Measurements from ENCODE around the gene SORBS2. TPM values are rescaled to one million over a fixed set of nuclear protein-coding genes. Genes with fewer than 3 reads are reported as not detected.

The SORBS2 gene
- total and polyA plus RNA-seq, 4 experiments from 2014 or later = not detected

GRCh38 chr4:185742766-185743165 is 69.2 kb downstream of the SORBS2 start:
- Histone ChIP-seq H3K4me3 (ENCODE audit: low read length in 2 of 2) (no peak overlapping the region), H3K9me3 (ENCODE audit: control insufficient read depth in 1 of 2, low read length in 2 of 2) (no peaks in the 10 kb centered on the region), H3K27ac (ENCODE audit: low read depth, low read length) (no peak overlapping the region), H3K27me3 (ENCODE audit: insufficient read depth, low read length) (no peaks in the 10 kb centered on the region), H3K36me3 (ENCODE audit: insufficient read depth, low read length) (no peaks in the 10 kb centered on the region), H3K4me1 (ENCODE audit: insufficient read depth, low read length) (no peaks in the 10 kb centered on the region)
- no peak overlapping the region for H3K27ac Mint-ChIP-seq
- H3K9me3 Mint-ChIP-seq = peaks cover 0 to 8% (median 0%) of the 10 kb centered on the region in 8 donors
- POLR2A ChIA-PET (ENCODE audit: partially characterized antibody) = no interaction called here
- H3K27me3 Mint-ChIP-seq = peaks cover 0 to 7% of the 10 kb centered on the region in 2 donors
- no peak for DNase-seq
- H3K36me3 Mint-ChIP-seq = no peaks in the 10 kb centered on the region
- no peaks in the 10 kb centered on the region for H3K4me1 Mint-ChIP-seq
- CTCF ChIA-PET (ENCODE audit: partially characterized antibody) = no interaction called here
- H3K4me3 Mint-ChIP-seq = no peak overlapping the region
- intact Hi-C loops (cut with micrococcal nuclease) = no loop called here

GRCh38 chr4:185741795-185742194 is 70.2 kb downstream of the SORBS2 start:
- no peaks in the 10 kb centered on the region for H3K9me3 ChIP-seq (ENCODE audit: control insufficient read depth in 1 of 2, low read length in 2 of 2)
- H3K36me3 ChIP-seq (ENCODE audit: insufficient read depth, low read length) = no peaks in the 10 kb centered on the region
- peaks cover 0 to 5% of the 10 kb centered on the region in 2 donors for H3K27me3 Mint-ChIP-seq
- no peak overlapping the region for H3K27ac Mint-ChIP-seq
- no peaks in the 10 kb centered on the region for H3K36me3 Mint-ChIP-seq
- H3K27me3 ChIP-seq (ENCODE audit: insufficient read depth, low read length) = no peaks in the 10 kb centered on the region
- peaks cover 0 to 8% (median 0%) of the 10 kb centered on the region in 8 donors for H3K9me3 Mint-ChIP-seq
- CTCF ChIA-PET (ENCODE audit: partially characterized antibody) = no interaction called here
- H3K27ac ChIP-seq (ENCODE audit: low read depth, low read length) = no peak overlapping the region
- H3K4me3 ChIP-seq (ENCODE audit: low read length in 2 of 2) = no peak overlapping the region
- intact Hi-C loops (cut with micrococcal nuclease) = no loop called here
- H3K4me3 Mint-ChIP-seq = no peak overlapping the region
- no peaks in the 10 kb centered on the region for H3K4me1 Mint-ChIP-seq
- no peak for DNase-seq
- no peaks in the 10 kb centered on the region for H3K4me1 ChIP-seq (ENCODE audit: insufficient read depth, low read length)
- POLR2A ChIA-PET (ENCODE audit: partially characterized antibody) = no interaction called here

GRCh38 chr4:185740471-185740873 is 71.5 kb downstream of the SORBS2 start:
- H3K36me3 Mint-ChIP-seq = no peaks in the 10 kb centered on the region
- Histone ChIP-seq H3K4me1 (ENCODE audit: insufficient read depth, low read length) (no peaks in the 10 kb centered on the region), H3K36me3 (ENCODE audit: insufficient read depth, low read length) (no peaks in the 10 kb centered on the region), H3K27me3 (ENCODE audit: insufficient read depth, low read length) (no peaks in the 10 kb centered on the region), H3K27ac (ENCODE audit: low read depth, low read length) (no peak overlapping the region), H3K4me3 (ENCODE audit: low read length in 2 of 2) (no peak overlapping the region), H3K9me3 (ENCODE audit: control insufficient read depth in 1 of 2, low read length in 2 of 2) (no peaks in the 10 kb centered on the region)
- H3K4me1 Mint-ChIP-seq = no peaks in the 10 kb centered on the region
- POLR2A ChIA-PET (ENCODE audit: partially characterized antibody) = no interaction called here
- no peak overlapping the region for H3K4me3 Mint-ChIP-seq
- no peak for DNase-seq
- peaks cover 0 to 6% (median 0%) of the 10 kb centered on the region in 8 donors for H3K9me3 Mint-ChIP-seq
- CTCF ChIA-PET (ENCODE audit: partially characterized antibody) = no interaction called here
- peaks cover 1 to 5% of the 10 kb centered on the region in 2 donors for H3K27me3 Mint-ChIP-seq
- H3K27ac Mint-ChIP-seq = no peak overlapping the region
- intact Hi-C loops (cut with micrococcal nuclease) = no loop called here

- H3K27ac ChIP-seq (ENCODE audit: low read depth, low read length) = no peak overlapping the region
- Mint-ChIP-seq H3K27me3 (peaks cover 8 to 10% of the 10 kb centered on the region in 2 donors), H3K9me3 (peaks cover 0 to 6% (median 0%) of the 10 kb centered on the region in 8 donors), H3K27ac (no peak overlapping the region), H3K4me1 (no peaks in the 10 kb centered on the region), H3K36me3 (no peaks in the 10 kb centered on the region), H3K4me3 (no peak overlapping the region)
- POLR2A ChIA-PET (ENCODE audit: partially characterized antibody) = no interaction called here
- H3K9me3 ChIP-seq (ENCODE audit: control insufficient read depth in 1 of 2, low read length in 2 of 2) = no peaks in the 10 kb centered on the region
- no peaks in the 10 kb centered on the region for H3K27me3 ChIP-seq (ENCODE audit: insufficient read depth, low read length)
- CTCF ChIA-PET (ENCODE audit: partially characterized antibody) = no interaction called here
- no peak overlapping the region for H3K4me3 ChIP-seq (ENCODE audit: low read length in 2 of 2)
- intact Hi-C loops (cut with micrococcal nuclease) = no loop called here
- no peaks in the 10 kb centered on the region for H3K4me1 ChIP-seq (ENCODE audit: insufficient read depth, low read length)
- DNase-seq = no peak
- no peaks in the 10 kb centered on the region for H3K36me3 ChIP-seq (ENCODE audit: insufficient read depth, low read length)
These were observed 73.2 kb downstream of the SORBS2 start for GRCh38 chr4:185738820-185739219.

- intact Hi-C loops (cut with micrococcal nuclease) = no loop called here
These were observed 73.9 kb downstream of the SORBS2 start for GRCh38 chr4:185738038-185738552.

GRCh38 chr4:185737489-185738037 is 74.4 kb downstream of the SORBS2 start:
- DNase-seq = no peak
- Histone ChIP-seq H3K36me3 (ENCODE audit: insufficient read depth, low read length) (no peaks in the 10 kb centered on the region), H3K4me3 (ENCODE audit: low read length in 2 of 2) (no peak overlapping the region), H3K4me1 (ENCODE audit: insufficient read depth, low read length) (no peaks in the 10 kb centered on the region), H3K27me3 (ENCODE audit: insufficient read depth, low read length) (no peaks in the 10 kb centered on the region), H3K27ac (ENCODE audit: low read depth, low read length) (no peak overlapping the region), H3K9me3 (ENCODE audit: control insufficient read depth in 1 of 2, low read length in 2 of 2) (no peaks in the 10 kb centered on the region)
- Mint-ChIP-seq H3K36me3 (no peaks in the 10 kb centered on the region), H3K9me3 (peaks cover 0 to 6% (median 0%) of the 10 kb centered on the region in 8 donors), H3K27me3 (peaks cover 13 to 14% of the 10 kb centered on the region in 2 donors), H3K4me3 (no peak overlapping the region), H3K4me1 (no peaks in the 10 kb centered on the region), H3K27ac (no peak overlapping the region)
- ChIA-PET POLR2A (ENCODE audit: partially characterized antibody) (no interaction called here), CTCF (ENCODE audit: partially characterized antibody) (no interaction called here)
- intact Hi-C loops (cut with micrococcal nuclease) = no loop called here

More at GRCh38 chr4:185738038-185738552, 73.9 kb downstream of the SORBS2 start:
- H3K27ac ChIP-seq (ENCODE audit: low read depth, low read length) = no peak overlapping the region
- H3K36me3 Mint-ChIP-seq = no peaks in the 10 kb centered on the region
- ChIA-PET POLR2A (ENCODE audit: partially characterized antibody) (no interaction called here), CTCF (ENCODE audit: partially characterized antibody) (no interaction called here)
- no peak overlapping the region for H3K4me3 ChIP-seq (ENCODE audit: low read length in 2 of 2)
- peaks cover 11 to 13% of the 10 kb centered on the region in 2 donors for H3K27me3 Mint-ChIP-seq
- H3K36me3 ChIP-seq (ENCODE audit: insufficient read depth, low read length) = no peaks in the 10 kb centered on the region
- H3K27me3 ChIP-seq (ENCODE audit: insufficient read depth, low read length) = no peaks in the 10 kb centered on the region
- no peaks in the 10 kb centered on the region for H3K4me1 ChIP-seq (ENCODE audit: insufficient read depth, low read length)
- no peaks in the 10 kb centered on the region for H3K9me3 ChIP-seq (ENCODE audit: control insufficient read depth in 1 of 2, low read length in 2 of 2)
- H3K4me3 Mint-ChIP-seq = no peak overlapping the region
- H3K9me3 Mint-ChIP-seq = peaks cover 0 to 6% (median 0%) of the 10 kb centered on the region in 8 donors
- DNase-seq = no peak
- H3K4me1 Mint-ChIP-seq = no peaks in the 10 kb centered on the region
- no peak overlapping the region for H3K27ac Mint-ChIP-seq

- no peak overlapping the region for H3K27ac Mint-ChIP-seq
- Histone ChIP-seq H3K9me3 (ENCODE audit: control insufficient read depth in 1 of 2, low read length in 2 of 2) (no peaks in the 10 kb centered on the region), H3K27me3 (ENCODE audit: insufficient read depth, low read length) (no peaks in the 10 kb centered on the region), H3K36me3 (ENCODE audit: insufficient read depth, low read length) (no peaks in the 10 kb centered on the region), H3K4me1 (ENCODE audit: insufficient read depth, low read length) (no peaks in the 10 kb centered on the region), H3K27ac (ENCODE audit: low read depth, low read length) (no peak overlapping the region), H3K4me3 (ENCODE audit: low read length in 2 of 2) (no peak overlapping the region)
- peaks cover 14 to 18% of the 10 kb centered on the region in 2 donors for H3K27me3 Mint-ChIP-seq
- no peak for DNase-seq
- intact Hi-C loops (cut with micrococcal nuclease) = no loop called here
- no peaks in the 10 kb centered on the region for H3K4me1 Mint-ChIP-seq
- CTCF ChIA-PET (ENCODE audit: partially characterized antibody) = no interaction called here
- no peak overlapping the region for H3K4me3 Mint-ChIP-seq
- POLR2A ChIA-PET (ENCODE audit: partially characterized antibody) = no interaction called here
- no peaks in the 10 kb centered on the region for H3K36me3 Mint-ChIP-seq
- peaks cover 0 to 3% (median 0%) of the 10 kb centered on the region in 8 donors for H3K9me3 Mint-ChIP-seq
These were observed 75.1 kb downstream of the SORBS2 start for GRCh38 chr4:185736882-185737281.

All from CD4-positive, alpha-beta memory T cell (primary cell).